ENCODE data around the gene DEPDC5. TPM values are rescaled to one million over a fixed set of nuclear protein-coding genes. Genes with fewer than 3 reads are reported as not detected.

Gene DEPDC5
- total RNA-seq, 3 donors from 2014 or later (not counting 1 experiment from before 2014, with no cell fraction given) = 56.7 to 67.9 (median 62.6) TPM

DNA sequence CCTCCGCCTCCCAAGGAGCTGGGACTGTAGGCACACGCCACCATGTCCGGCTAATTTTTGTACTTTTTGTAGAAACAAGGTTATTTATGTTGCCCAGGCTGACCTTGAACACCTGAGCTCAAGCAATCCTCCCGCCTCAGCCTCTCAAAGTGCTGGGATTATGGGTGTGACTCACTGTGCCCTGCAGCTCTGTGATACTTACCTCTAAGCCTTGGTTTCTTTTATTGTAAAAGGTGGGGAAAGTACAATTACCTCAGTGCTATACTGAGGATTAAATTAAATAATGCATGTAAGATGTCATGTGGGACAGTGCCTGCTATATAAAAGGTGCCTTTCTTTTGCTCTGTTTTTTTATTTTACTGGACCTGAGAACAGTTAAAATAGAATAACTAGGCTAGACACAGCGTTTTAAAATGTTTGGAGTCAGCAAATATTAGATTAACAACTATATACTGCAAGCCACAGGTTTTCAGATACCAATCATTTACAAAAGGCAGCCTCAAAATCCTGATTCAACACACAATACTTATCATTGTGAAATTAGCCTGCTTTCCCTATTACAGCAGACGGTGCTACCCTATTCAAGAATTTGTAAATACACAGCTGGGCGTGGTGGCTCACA is 33.9 kb upstream of the DEPDC5 start:
- Mint-ChIP-seq H3K4me1 (peaks cover 0 to 4% of the 10 kb centered on the region in 2 donors), H3K9me3 (no peaks in the 10 kb centered on the region), H3K27me3 (ENCODE audit: low read depth in 2 of 2) (no peaks in the 10 kb centered on the region), H3K27ac (no peak overlapping the region), H3K4me3 (no peak overlapping the region), H3K36me3 (peaks cover 20% of the 10 kb centered on the region)
- 99% methylated on average over 7 of the region's 7 CpGs for WGBS (ENCODE audit: insufficient coverage)
- no peak for ATAC-seq
- no peak for DNase-seq
- Histone ChIP-seq H3K4me3 (ENCODE audit: low read length) (no peak overlapping the region), H3K9me3 (ENCODE audit: control insufficient read depth, insufficient read depth, low read length) (no peaks in the 10 kb centered on the region), H3K36me3 (ENCODE audit: control insufficient read depth, insufficient read depth, low read length) (peaks cover 47% of the 10 kb centered on the region), H3K27me3 (ENCODE audit: control insufficient read depth, insufficient read depth, low read length) (no peaks in the 10 kb centered on the region), H3K27ac (ENCODE audit: low read length) (no peak overlapping the region), H3K4me1 (ENCODE audit: control insufficient read depth, insufficient read depth, low read length) (no peaks in the 10 kb centered on the region)
- intact Hi-C loops (cut with micrococcal nuclease) = no loop called here
- TF ChIP-seq, protein P1, sequence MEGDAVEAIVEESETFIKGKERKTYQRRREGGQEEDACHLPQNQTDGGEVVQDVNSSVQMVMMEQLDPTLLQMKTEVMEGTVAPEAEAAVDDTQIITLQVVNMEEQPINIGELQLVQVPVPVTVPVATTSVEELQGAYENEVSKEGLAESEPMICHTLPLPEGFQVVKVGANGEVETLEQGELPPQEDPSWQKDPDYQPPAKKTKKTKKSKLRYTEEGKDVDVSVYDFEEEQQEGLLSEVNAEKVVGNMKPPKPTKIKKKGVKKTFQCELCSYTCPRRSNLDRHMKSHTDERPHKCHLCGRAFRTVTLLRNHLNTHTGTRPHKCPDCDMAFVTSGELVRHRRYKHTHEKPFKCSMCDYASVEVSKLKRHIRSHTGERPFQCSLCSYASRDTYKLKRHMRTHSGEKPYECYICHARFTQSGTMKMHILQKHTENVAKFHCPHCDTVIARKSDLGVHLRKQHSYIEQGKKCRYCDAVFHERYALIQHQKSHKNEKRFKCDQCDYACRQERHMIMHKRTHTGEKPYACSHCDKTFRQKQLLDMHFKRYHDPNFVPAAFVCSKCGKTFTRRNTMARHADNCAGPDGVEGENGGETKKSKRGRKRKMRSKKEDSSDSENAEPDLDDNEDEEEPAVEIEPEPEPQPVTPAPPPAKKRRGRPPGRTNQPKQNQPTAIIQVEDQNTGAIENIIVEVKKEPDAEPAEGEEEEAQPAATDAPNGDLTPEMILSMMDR (IDR thresholded peaks at IDR 0.05) = no peak

DNA sequence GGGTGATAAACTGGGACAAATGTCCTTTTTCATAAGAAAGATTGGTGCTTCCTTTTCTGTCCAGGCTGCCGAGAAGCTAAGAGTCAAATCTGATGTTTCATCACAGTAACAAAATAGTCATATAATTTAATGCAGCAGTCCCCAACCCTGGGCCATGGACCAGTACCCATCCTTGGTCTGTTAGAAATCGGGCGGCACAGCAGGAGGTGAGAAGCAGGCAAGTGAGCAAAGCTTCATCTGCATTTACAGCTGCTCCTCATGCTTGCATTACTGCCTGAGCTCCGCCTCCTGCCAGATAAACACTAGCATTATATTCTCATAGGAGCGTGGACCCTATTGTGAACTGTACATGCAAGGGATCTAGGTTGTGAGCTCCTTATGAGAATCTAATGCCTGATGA is 30.1 kb upstream of the DEPDC5 start:
- 96% methylated on average over 5 of the region's 5 CpGs for WGBS (ENCODE audit: insufficient coverage)
- Mint-ChIP-seq H3K27me3 (ENCODE audit: low read depth in 2 of 2) (no peaks in the 10 kb centered on the region), H3K4me3 (no peak overlapping the region), H3K4me1 (peaks cover 0 to 4% of the 10 kb centered on the region in 2 donors), H3K36me3 (no peaks in the 10 kb centered on the region), H3K27ac (no peak overlapping the region), H3K9me3 (no peaks in the 10 kb centered on the region)
- intact Hi-C loops (cut with micrococcal nuclease) = no loop called here
- ATAC-seq (no peak), DNase-seq (no peak)
- H3K27me3 ChIP-seq (ENCODE audit: control insufficient read depth, insufficient read depth, low read length) = no peaks in the 10 kb centered on the region
- no peaks in the 10 kb centered on the region for H3K4me1 ChIP-seq (ENCODE audit: control insufficient read depth, insufficient read depth, low read length)
- H3K27ac ChIP-seq (ENCODE audit: low read length) = no peak overlapping the region
- no peak overlapping the region for H3K4me3 ChIP-seq (ENCODE audit: low read length)
- peaks cover 33% of the 10 kb centered on the region for H3K36me3 ChIP-seq (ENCODE audit: control insufficient read depth, insufficient read depth, low read length)
- no peaks in the 10 kb centered on the region for H3K9me3 ChIP-seq (ENCODE audit: control insufficient read depth, insufficient read depth, low read length)
- TF ChIP-seq, protein P1 (IDR thresholded peaks at IDR 0.05) = no peak

DNA sequence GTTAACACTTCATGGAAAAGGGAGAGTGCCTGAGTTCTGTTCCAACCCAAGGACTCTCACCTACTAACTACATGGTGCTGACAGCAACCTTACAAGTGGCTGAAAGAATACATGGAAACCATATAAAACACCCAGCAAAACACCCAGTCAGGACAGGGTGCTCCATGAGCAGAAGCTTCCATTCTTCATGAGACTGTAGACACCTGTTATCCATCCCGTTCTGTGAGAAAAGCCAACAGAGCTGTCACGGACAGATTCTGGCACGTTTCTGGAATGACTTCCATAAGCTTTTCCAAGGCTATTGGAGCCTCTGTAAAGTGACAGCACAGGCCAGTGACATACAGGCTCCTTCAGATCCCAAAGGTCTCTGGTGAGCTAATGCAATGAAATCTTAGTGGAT is 27.1 kb upstream of the DEPDC5 start:
- Mint-ChIP-seq H3K27me3 (ENCODE audit: low read depth in 2 of 2) (no peaks in the 10 kb centered on the region), H3K27ac (no peak overlapping the region), H3K36me3 (no peaks in the 10 kb centered on the region), H3K9me3 (no peaks in the 10 kb centered on the region), H3K4me3 (no peak overlapping the region), H3K4me1 (peaks cover under 1% of the 10 kb centered on the region in 2 donors)
- Histone ChIP-seq H3K4me3 (ENCODE audit: low read length) (no peak overlapping the region), H3K9me3 (ENCODE audit: control insufficient read depth, insufficient read depth, low read length) (no peaks in the 10 kb centered on the region), H3K27ac (ENCODE audit: low read length) (no peak overlapping the region), H3K27me3 (ENCODE audit: control insufficient read depth, insufficient read depth, low read length) (no peaks in the 10 kb centered on the region), H3K4me1 (ENCODE audit: control insufficient read depth, insufficient read depth, low read length) (no peaks in the 10 kb centered on the region), H3K36me3 (ENCODE audit: control insufficient read depth, insufficient read depth, low read length) (peaks cover 25% of the 10 kb centered on the region)
- TF ChIP-seq, protein P1 (IDR thresholded peaks at IDR 0.05) = no peak
- 99% methylated on average over 3 of the region's 3 CpGs for WGBS (ENCODE audit: insufficient coverage)
- intact Hi-C loops (cut with micrococcal nuclease) = no loop called here
- ATAC-seq (no peak), DNase-seq (no peak)

DNA sequence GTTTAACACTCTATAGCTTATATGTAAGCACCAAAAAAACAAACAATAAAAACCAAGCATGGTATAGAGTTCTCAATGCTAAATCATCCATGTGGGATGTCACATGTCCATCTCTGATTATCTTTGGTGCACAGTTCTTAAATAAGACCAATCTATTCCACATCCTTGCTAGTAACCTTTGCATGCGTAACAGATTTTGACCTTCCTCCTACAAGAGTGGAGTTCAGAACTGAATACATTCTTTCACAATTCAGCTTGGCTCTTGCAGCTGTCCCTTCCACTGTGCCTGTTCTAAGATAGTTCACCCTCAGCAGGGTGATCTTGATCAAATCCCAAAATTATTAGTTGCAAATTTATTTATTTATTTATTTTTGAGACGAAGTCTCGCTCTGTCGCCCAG is 25.0 kb upstream of the DEPDC5 start:
- Mint-ChIP-seq H3K9me3 (no peaks in the 10 kb centered on the region), H3K27ac (no peak overlapping the region), H3K4me1 (peaks cover 8 to 12% of the 10 kb centered on the region in 2 donors), H3K4me3 (no peak overlapping the region), H3K36me3 (no peaks in the 10 kb centered on the region), H3K27me3 (ENCODE audit: low read depth in 2 of 2) (no peaks in the 10 kb centered on the region)
- TF ChIP-seq, protein P1 (IDR thresholded peaks at IDR 0.05) = no peak
- over 99% methylated on average over 4 of the region's 4 CpGs for WGBS (ENCODE audit: insufficient coverage)
- intact Hi-C loops (cut with micrococcal nuclease) = no loop called here
- Histone ChIP-seq H3K27me3 (ENCODE audit: control insufficient read depth, insufficient read depth, low read length) (no peaks in the 10 kb centered on the region), H3K36me3 (ENCODE audit: control insufficient read depth, insufficient read depth, low read length) (peaks cover 14% of the 10 kb centered on the region), H3K9me3 (ENCODE audit: control insufficient read depth, insufficient read depth, low read length) (no peaks in the 10 kb centered on the region), H3K27ac (ENCODE audit: low read length) (no peak overlapping the region), H3K4me1 (ENCODE audit: control insufficient read depth, insufficient read depth, low read length) (no peaks in the 10 kb centered on the region), H3K4me3 (ENCODE audit: low read length) (no peak overlapping the region)
- DNase-seq (no peak), ATAC-seq (no peak)
